Neural progenitor cell (in vitro differentiated cells): ENCODE results near the gene NT5DC2. TPM values are rescaled to one million over a fixed set of nuclear protein-coding genes. Genes with fewer than 3 reads are reported as not detected.

Experiments used
- DNase-seq: peaks from one replicate; pipeline ENCODE4 v3.0.0-alpha.2; 2016; ENCODE audit warnings: low spot score
- H2AFZ ChIP-seq: fragments of 200-600 bp; sonication (generic); replicated peaks from 2 replicates; pipeline ENCODE4 v1.6.1; 2016; ENCODE audit warnings: antibody characterized with exemption
- H3F3A ChIP-seq: fragments of 200-600 bp; sonication (generic); 2 replicates; pipeline ENCODE4 v1.6.1; 2016; ENCODE audit warnings: antibody characterized with exemption, low read depth
- H3K27ac ChIP-seq: fragments of 200-600 bp; sonication (generic); 2 replicates; pipeline ENCODE4 v1.5.1; 2016; ENCODE audit warnings: mild to moderate bottlenecking
- H3K27me3 ChIP-seq: fragments of 200-600 bp; sonication (generic); 2 replicates; pipeline ENCODE4 v1.6.1; 2016; ENCODE audit warnings: mild to moderate bottlenecking, moderate library complexity
- H3K36me3 ChIP-seq: fragments of 200-600 bp; sonication (generic); 2 replicates; pipeline ENCODE4 v1.5.1; 2016
- H3K4me1 ChIP-seq: fragments of 200-600 bp; sonication (generic); 2 replicates; pipeline ENCODE4 v1.6.1; 2016; ENCODE audit warnings: mixed run types
- H3K4me2 ChIP-seq: fragments of 200-600 bp; sonication (generic); 2 replicates; pipeline ENCODE4 v1.6.1; 2016
- H3K4me3 ChIP-seq: fragments of 200-600 bp; sonication (generic); 2 replicates; pipeline ENCODE4 v1.5.1; 2016
- H3K79me2 ChIP-seq: fragments of 200-600 bp; sonication (generic); 2 replicates; pipeline ENCODE4 v1.6.1; 2016; ENCODE audit warnings: low read depth
- H3K9ac ChIP-seq: fragments of 200-600 bp; sonication (generic); 2 replicates; pipeline ENCODE4 v1.6.1; 2016
- H3K9me3 ChIP-seq: fragments of 200-600 bp; sonication (generic); 2 replicates; pipeline ENCODE4 v1.5.1; 2016; ENCODE audit warnings: low read depth
- H4K20me1 ChIP-seq: fragments of 200-600 bp; sonication (generic); 2 replicates; pipeline ENCODE4 v1.6.1; 2016; ENCODE audit warnings: low read depth
- H3K27ac Mint-ChIP-seq: 3 replicates; pipeline ENCODE4 v1.8.0; 2021; ENCODE audit warnings: mixed read lengths
- H3K27me3 Mint-ChIP-seq: 2 replicates; pipeline ENCODE4 v1.8.0; 2022; ENCODE audit warnings: low read depth, mild to moderate bottlenecking, inconsistent platforms, moderate library complexity, mixed read lengths; ENCODE audit not compliant: insufficient read depth
- H3K36me3 Mint-ChIP-seq: 3 replicates; pipeline ENCODE4 v1.8.0; 2021; ENCODE audit warnings: mixed read lengths
- H3K4me1 Mint-ChIP-seq: 3 replicates; pipeline ENCODE4 v1.8.0; 2021; ENCODE audit warnings: mixed read lengths
- H3K4me3 Mint-ChIP-seq: 3 replicates; pipeline ENCODE4 v1.8.0; 2021; ENCODE audit warnings: mild to moderate bottlenecking, moderate library complexity, mixed read lengths
- H3K9me3 Mint-ChIP-seq: 3 replicates; pipeline ENCODE4 v1.8.0; 2020; ENCODE audit warnings: mixed read lengths
- EZH2 ChIP-seq: fragments of 200-600 bp; sonication (generic); IDR thresholded peaks from 2 replicates; pipeline ENCODE4 v1.6.1; 2017; ENCODE audit warnings: antibody characterized with exemption, mild to moderate bottlenecking, moderate library complexity
- EZH2phosphoT487 ChIP-seq: fragments of 200-600 bp; sonication (generic); IDR thresholded peaks from 2 replicates; pipeline ENCODE4 v1.6.1; 2017; ENCODE audit warnings: antibody characterized with exemption
- total RNA-seq: library from RNA; depleted of rRNA; stranded (reverse); fragments of >200 nt; gene quantifications from 2 replicates; pipeline ENCODE4 v1.2.3, GENCODE V29; 2015; ENCODE audit warnings: low replicate concordance
- TF ChIP-seq, protein P1 (sequence below): fragments of 200-600 bp; sonication (generic); IDR thresholded peaks from 2 replicates; pipeline ENCODE4 v1.5.1; 2017; ENCODE audit warnings: antibody characterized with exemption, mild to moderate bottlenecking

NT5DC2 gene
- total RNA-seq, 1 donor from 2014 or later: 210 TPM

DNA sequence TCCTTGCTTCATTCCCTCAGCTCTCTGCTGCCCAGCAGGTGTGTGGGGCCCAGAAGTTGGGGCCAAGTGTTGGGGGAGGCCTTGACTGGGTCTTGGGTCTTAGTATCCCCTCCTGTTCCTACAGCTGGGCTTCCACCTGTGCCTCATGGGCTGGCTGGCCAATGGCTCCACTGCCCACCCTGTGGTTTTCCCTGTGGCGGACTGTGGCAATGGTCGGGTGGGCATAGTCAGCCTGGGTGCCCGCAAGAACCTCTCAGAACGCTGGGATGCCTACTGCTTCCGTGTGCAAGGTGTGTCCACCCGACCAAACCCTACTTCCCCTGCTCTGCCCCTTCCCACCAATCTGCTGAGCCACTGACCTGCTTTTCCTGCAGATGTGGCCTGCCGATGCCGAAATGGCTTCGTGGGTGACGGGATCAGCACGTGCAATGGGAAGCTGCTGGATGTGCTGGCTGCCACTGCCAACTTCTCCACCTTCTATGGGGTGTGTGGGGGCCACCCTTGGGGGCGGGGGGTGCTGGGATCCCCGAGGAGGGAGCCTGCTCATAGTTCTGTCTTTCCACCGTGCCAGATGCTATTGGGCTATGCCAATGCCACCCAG, 10.9 kb downstream of the NT5DC2 start:
- H3K9me3 ChIP-seq: no peaks in the 10 kb centered on the region
- H3K27me3 Mint-ChIP-seq: no peaks in the 10 kb centered on the region
- no peaks in the 10 kb centered on the region for H3K9me3 Mint-ChIP-seq
- H3K79me2 ChIP-seq: no peaks in the 10 kb centered on the region
- no peak overlapping the region for H3K27ac ChIP-seq
- H3K4me1 Mint-ChIP-seq: peaks cover 12% of the 10 kb centered on the region
- H3K36me3 ChIP-seq: no peaks in the 10 kb centered on the region
- H3K9ac ChIP-seq: no peak overlapping the region
- H3K27me3 ChIP-seq: peaks cover 6% of the 10 kb centered on the region
- no peaks in the 10 kb centered on the region for H3K4me1 ChIP-seq
- peaks cover 11% of the 10 kb centered on the region for H4K20me1 ChIP-seq
- H3K4me3 ChIP-seq: no peak overlapping the region
- H3K27ac Mint-ChIP-seq: no peak overlapping the region
- no peak for DNase-seq
- peaks cover 10% of the 10 kb centered on the region for H3K36me3 Mint-ChIP-seq
- TF ChIP-seq EZH2 (no peak), EZH2phosphoT487 (no peak)
- TF ChIP-seq, protein P1, sequence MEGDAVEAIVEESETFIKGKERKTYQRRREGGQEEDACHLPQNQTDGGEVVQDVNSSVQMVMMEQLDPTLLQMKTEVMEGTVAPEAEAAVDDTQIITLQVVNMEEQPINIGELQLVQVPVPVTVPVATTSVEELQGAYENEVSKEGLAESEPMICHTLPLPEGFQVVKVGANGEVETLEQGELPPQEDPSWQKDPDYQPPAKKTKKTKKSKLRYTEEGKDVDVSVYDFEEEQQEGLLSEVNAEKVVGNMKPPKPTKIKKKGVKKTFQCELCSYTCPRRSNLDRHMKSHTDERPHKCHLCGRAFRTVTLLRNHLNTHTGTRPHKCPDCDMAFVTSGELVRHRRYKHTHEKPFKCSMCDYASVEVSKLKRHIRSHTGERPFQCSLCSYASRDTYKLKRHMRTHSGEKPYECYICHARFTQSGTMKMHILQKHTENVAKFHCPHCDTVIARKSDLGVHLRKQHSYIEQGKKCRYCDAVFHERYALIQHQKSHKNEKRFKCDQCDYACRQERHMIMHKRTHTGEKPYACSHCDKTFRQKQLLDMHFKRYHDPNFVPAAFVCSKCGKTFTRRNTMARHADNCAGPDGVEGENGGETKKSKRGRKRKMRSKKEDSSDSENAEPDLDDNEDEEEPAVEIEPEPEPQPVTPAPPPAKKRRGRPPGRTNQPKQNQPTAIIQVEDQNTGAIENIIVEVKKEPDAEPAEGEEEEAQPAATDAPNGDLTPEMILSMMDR: no peak
- H2AFZ ChIP-seq: no peak overlapping the region
- no peak overlapping the region for H3K4me2 ChIP-seq
- no peak overlapping the region for H3K4me3 Mint-ChIP-seq
- H3F3A ChIP-seq: no peaks in the 10 kb centered on the region

DNA sequence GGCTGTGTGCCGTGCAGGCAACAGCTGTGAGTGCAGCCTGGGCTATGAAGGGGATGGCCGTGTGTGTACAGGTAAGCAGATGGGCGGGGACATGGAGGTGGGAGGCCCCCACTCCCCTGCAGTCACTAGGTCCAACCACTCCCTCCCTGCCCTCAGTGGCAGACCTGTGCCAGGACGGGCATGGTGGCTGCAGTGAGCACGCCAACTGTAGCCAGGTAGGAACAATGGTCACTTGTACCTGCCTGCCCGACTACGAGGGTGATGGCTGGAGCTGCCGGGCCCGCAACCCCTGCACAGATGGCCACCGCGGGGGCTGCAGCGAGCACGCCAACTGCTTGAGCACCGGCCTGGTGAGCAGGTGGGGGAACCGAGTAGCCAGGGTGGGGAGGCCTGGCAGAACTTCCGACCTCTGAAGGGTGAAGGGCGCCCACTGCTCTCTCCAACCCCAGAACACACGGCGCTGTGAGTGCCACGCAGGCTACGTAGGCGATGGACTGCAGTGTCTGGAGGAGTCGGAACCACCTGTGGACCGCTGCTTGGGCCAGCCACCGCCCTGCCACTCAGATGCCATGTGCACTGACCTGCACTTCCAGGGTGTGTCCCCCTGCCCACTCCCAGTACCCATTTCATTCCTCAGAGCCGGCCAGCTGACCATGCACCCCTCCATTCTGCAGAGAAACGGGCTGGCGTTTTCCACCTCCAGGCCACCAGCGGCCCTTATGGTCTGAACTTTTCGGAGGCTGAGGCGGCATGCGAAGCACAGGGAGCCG, 11.6 kb downstream of the NT5DC2 start:
- H3K4me3 Mint-ChIP-seq: no peak overlapping the region
- Histone ChIP-seq H3K27ac (no peak overlapping the region), H3K27me3 (peaks cover 6% of the 10 kb centered on the region), H2AFZ (no peak overlapping the region), H3K4me2 (no peak overlapping the region), H4K20me1 (peaks cover 6% of the 10 kb centered on the region), H3K9ac (no peak overlapping the region), H3K4me1 (no peaks in the 10 kb centered on the region), H3K36me3 (no peaks in the 10 kb centered on the region), H3K79me2 (no peaks in the 10 kb centered on the region), H3K9me3 (no peaks in the 10 kb centered on the region), H3K4me3 (no peak overlapping the region), H3F3A (no peaks in the 10 kb centered on the region)
- peaks cover 5% of the 10 kb centered on the region for H3K4me1 Mint-ChIP-seq
- H3K9me3 Mint-ChIP-seq: no peaks in the 10 kb centered on the region
- no peak overlapping the region for H3K27ac Mint-ChIP-seq
- TF ChIP-seq, protein P1: no peak
- no peaks in the 10 kb centered on the region for H3K27me3 Mint-ChIP-seq
- peaks cover 10% of the 10 kb centered on the region for H3K36me3 Mint-ChIP-seq
- no peak for DNase-seq

DNA sequence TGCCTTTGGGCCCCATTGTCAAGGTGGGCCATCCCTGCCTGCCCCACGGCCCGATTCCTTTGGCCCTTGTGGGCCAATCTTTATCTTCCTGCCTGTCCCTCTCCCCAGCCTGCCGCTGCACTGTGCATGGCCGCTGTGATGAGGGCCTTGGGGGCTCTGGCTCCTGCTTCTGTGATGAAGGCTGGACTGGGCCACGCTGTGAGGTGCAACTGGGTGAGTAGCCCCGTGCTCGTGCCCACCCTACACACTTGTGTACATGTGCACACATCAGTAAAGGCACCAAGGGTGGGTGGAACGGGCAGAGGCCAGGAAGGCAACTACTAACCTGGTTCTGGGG, 12.2 kb downstream of the NT5DC2 start:
- peaks cover 9% of the 10 kb centered on the region for H3K36me3 Mint-ChIP-seq
- H3K27ac Mint-ChIP-seq: no peak overlapping the region
- TF ChIP-seq, protein P1: no peak
- TF ChIP-seq EZH2 (no peak), EZH2phosphoT487 (no peak)

More for the DNA sequence above, 12.2 kb downstream of the NT5DC2 start:
- Mint-ChIP-seq H3K9me3 (no peaks in the 10 kb centered on the region), H3K27me3 (no peaks in the 10 kb centered on the region), H3K4me1 (peaks cover 3% of the 10 kb centered on the region), H3K4me3 (no peak overlapping the region)
- Histone ChIP-seq H3F3A (no peaks in the 10 kb centered on the region), H3K27ac (no peak overlapping the region), H2AFZ (no peak overlapping the region), H4K20me1 (no peaks in the 10 kb centered on the region), H3K4me3 (no peak overlapping the region), H3K4me1 (no peaks in the 10 kb centered on the region), H3K9me3 (no peaks in the 10 kb centered on the region), H3K36me3 (no peaks in the 10 kb centered on the region), H3K9ac (no peak overlapping the region), H3K79me2 (no peaks in the 10 kb centered on the region), H3K27me3 (peaks cover 6% of the 10 kb centered on the region), H3K4me2 (no peak overlapping the region)
- no peak for DNase-seq
